Activated CD4-positive, alpha-beta T cell treated with anti-CD3 and anti-CD28 coated beads, Interleukin-2, amount 10 ng/mL, durations not matched to agents 24 days and 14 days (primary cell): ENCODE data around the gene SLC5A3. TPM values are rescaled to one million over a fixed set of nuclear protein-coding genes. Genes with fewer than 3 reads are reported as not detected.

Experiments
- DNase-seq: peaks from one replicate; pipeline ENCODE4 v3.0.0; 2022
- H3K27ac Mint-ChIP-seq: one replicate; pipeline ENCODE4 v1.8.0; 2022; ENCODE audit warnings: mild to moderate bottlenecking, mixed read lengths
- H3K27me3 Mint-ChIP-seq: one replicate; pipeline ENCODE4 v1.8.0; 2022; ENCODE audit warnings: mixed read lengths
- H3K36me3 Mint-ChIP-seq: one replicate; pipeline ENCODE4 v1.8.0; 2022; ENCODE audit warnings: low read depth, mild to moderate bottlenecking, mixed read lengths
- H3K4me1 Mint-ChIP-seq: one replicate; pipeline ENCODE4 v1.8.0; 2021; ENCODE audit warnings: mixed read lengths
- H3K4me3 Mint-ChIP-seq: one replicate; pipeline ENCODE4 v1.8.0; 2022; ENCODE audit warnings: mild to moderate bottlenecking, moderate library complexity, mixed read lengths
- H3K9me3 Mint-ChIP-seq: one replicate; pipeline ENCODE4 v1.8.0; 2021; ENCODE audit warnings: mixed read lengths
- intact Hi-C: fragments of 100-400 bp; cut with micrococcal nuclease; formaldehyde crosslinking; loops from one replicate; pipeline ENCODE4 v1.15.1; 2023
- total RNA-seq: library from RNA; stranded (reverse); gene quantifications from 2 replicates; pipeline ENCODE4 v1.2.3, GENCODE V29; 2022

The SLC5A3 gene
- total RNA-seq = 52.8 and 55.4 TPM in 2 replicates

GRCh38 chr21:34073032-34073748 is at the start of gene SLC5A3, which contains the start of gene MRPS6:
TSS of gene SLC5A3 (plus strand) at chr21:34073578. CDS start at chr21:34095199, 21,621 bp downstream.
TSS of gene MRPS6 (plus strand) at chr21:34073578. CDS start at chr21:34073701, 123 bp downstream.
- DNase-seq = peak; percentile 92
- intact Hi-C loops = no loop called here
- Mint-ChIP-seq H3K9me3 (no peaks in the 10 kb centered on the region), H3K27ac (peak within 1 kb of the TSS; percentile 93), H3K4me1 (peaks cover 39% of the 10 kb centered on the region), H3K36me3 (peaks cover 39% of the 10 kb centered on the region), H3K27me3 (no peaks in the 10 kb centered on the region), H3K4me3 (peak within 1 kb of the TSS; percentile 96)

GRCh38 chr21:34023691-34024373 is 49.5 kb upstream of the SLC5A3 start:
- no peaks in the 10 kb centered on the region for H3K27me3 Mint-ChIP-seq
- no peak overlapping the region for H3K4me3 Mint-ChIP-seq
- H3K27ac Mint-ChIP-seq = no peak overlapping the region
- H3K9me3 Mint-ChIP-seq = peaks cover 6% of the 10 kb centered on the region
- no peaks in the 10 kb centered on the region for H3K36me3 Mint-ChIP-seq
- peaks cover 16% of the 10 kb centered on the region for H3K4me1 Mint-ChIP-seq
- no peak for DNase-seq
- intact Hi-C loops = loop anchor here (2.0 to 5.0 kb wide), 3 partner anchors 15 to 107 kb away; partner anchors contain the start of gene ATP5PO

- H3K27me3 Mint-ChIP-seq = no peaks in the 10 kb centered on the region
- no peak overlapping the region for H3K27ac Mint-ChIP-seq
- no peak for DNase-seq
- H3K9me3 Mint-ChIP-seq = peaks cover 6% of the 10 kb centered on the region
- H3K4me3 Mint-ChIP-seq = no peak overlapping the region
- intact Hi-C loops = loop anchor here (5.0 kb wide), 2 partner anchors 103 to 107 kb away; partner anchors contain the start of gene ATP5PO
- peaks cover 12% of the 10 kb centered on the region for H3K4me1 Mint-ChIP-seq
- H3K36me3 Mint-ChIP-seq = no peaks in the 10 kb centered on the region
Measured at GRCh38 chr21:34024374-34024693, 49.0 kb upstream of the SLC5A3 start.

- Mint-ChIP-seq H3K27ac (no peak overlapping the region), H3K9me3 (peaks cover 12% of the 10 kb centered on the region), H3K4me1 (peaks cover 21% of the 10 kb centered on the region), H3K27me3 (no peaks in the 10 kb centered on the region), H3K4me3 (no peak overlapping the region), H3K36me3 (peaks cover under 1% of the 10 kb centered on the region)
- intact Hi-C loops = no loop called here
- DNase-seq = no peak
Measured at GRCh38 chr21:34027721-34028461, 45.5 kb upstream of the SLC5A3 start.

GRCh38 chr21:34029743-34030528 is 43.4 kb upstream of the SLC5A3 start:
- intact Hi-C loops = loop anchor here (1.0 to 5.0 kb wide), 2 partner anchors 47 to 82 kb away; no protein-coding TSS in a partner anchor

GRCh38 chr21:34031835-34032370 is 41.5 kb upstream of the SLC5A3 start:
- peak overlapping the region; percentile 13 for H3K4me3 Mint-ChIP-seq
- H3K27ac Mint-ChIP-seq = peak overlapping the region; percentile 46
- no peaks in the 10 kb centered on the region for H3K27me3 Mint-ChIP-seq
- peaks cover 23% of the 10 kb centered on the region for H3K4me1 Mint-ChIP-seq
- intact Hi-C loops = loop anchor here (5.0 kb wide), 1 partner anchor 45 kb away; no protein-coding TSS in a partner anchor
- H3K36me3 Mint-ChIP-seq = peaks cover 5% of the 10 kb centered on the region
- peak; percentile 63 for DNase-seq
- peaks cover 15% of the 10 kb centered on the region for H3K9me3 Mint-ChIP-seq

More at GRCh38 chr21:34029743-34030528, 43.4 kb upstream of the SLC5A3 start:
- Mint-ChIP-seq H3K27ac (peak overlapping the region; percentile 54), H3K9me3 (peaks cover 12% of the 10 kb centered on the region), H3K4me1 (peaks cover 23% of the 10 kb centered on the region), H3K4me3 (peak overlapping the region; percentile 3), H3K27me3 (no peaks in the 10 kb centered on the region), H3K36me3 (peaks cover 2% of the 10 kb centered on the region)
- peak; percentile 82 for DNase-seq

GRCh38 chr21:34034369-34035014 is 38.9 kb upstream of the SLC5A3 start:
- peaks cover 23% of the 10 kb centered on the region for H3K4me1 Mint-ChIP-seq
- peaks cover 5% of the 10 kb centered on the region for H3K36me3 Mint-ChIP-seq
- H3K9me3 Mint-ChIP-seq = peaks cover 12% of the 10 kb centered on the region

GRCh38 chr21:34035619-34036354 is 37.6 kb upstream of the SLC5A3 start:
- H3K27me3 Mint-ChIP-seq = no peaks in the 10 kb centered on the region
- H3K4me1 Mint-ChIP-seq = peaks cover 18% of the 10 kb centered on the region
- intact Hi-C loops = no loop called here
- H3K36me3 Mint-ChIP-seq = peaks cover 5% of the 10 kb centered on the region
- no peak overlapping the region for H3K4me3 Mint-ChIP-seq
- no peak for DNase-seq
- no peak overlapping the region for H3K27ac Mint-ChIP-seq
- H3K9me3 Mint-ChIP-seq = peaks cover 8% of the 10 kb centered on the region

More at GRCh38 chr21:34034369-34035014, 38.9 kb upstream of the SLC5A3 start:
- intact Hi-C loops = loop anchor here (5.0 kb wide), 1 partner anchor 43 kb away; no protein-coding TSS in a partner anchor
- Mint-ChIP-seq H3K27ac (no peak overlapping the region), H3K4me3 (no peak overlapping the region), H3K27me3 (no peaks in the 10 kb centered on the region)
- no peak for DNase-seq

GRCh38 chr21:34037009-34037795 is 36.2 kb upstream of the SLC5A3 start:
- Mint-ChIP-seq H3K4me3 (no peak overlapping the region), H3K27ac (no peak overlapping the region), H3K9me3 (peaks cover 9% of the 10 kb centered on the region), H3K36me3 (peaks cover 5% of the 10 kb centered on the region), H3K4me1 (peaks cover 8% of the 10 kb centered on the region), H3K27me3 (no peaks in the 10 kb centered on the region)
- no peak for DNase-seq
- intact Hi-C loops = no loop called here

- no peaks in the 10 kb centered on the region for H3K27me3 Mint-ChIP-seq
- H3K4me1 Mint-ChIP-seq = peaks cover 4% of the 10 kb centered on the region
- H3K9me3 Mint-ChIP-seq = peaks cover 15% of the 10 kb centered on the region
- no peak overlapping the region for H3K27ac Mint-ChIP-seq
- DNase-seq = no peak
- intact Hi-C loops = no loop called here
- H3K4me3 Mint-ChIP-seq = no peak overlapping the region
- peaks cover 2% of the 10 kb centered on the region for H3K36me3 Mint-ChIP-seq
Measured at GRCh38 chr21:34039678-34040382, 33.5 kb upstream of the SLC5A3 start.

- no peak for DNase-seq
- no peaks in the 10 kb centered on the region for H3K27me3 Mint-ChIP-seq
- H3K4me1 Mint-ChIP-seq = peaks cover 8% of the 10 kb centered on the region
- intact Hi-C loops = no loop called here
- peaks cover 12% of the 10 kb centered on the region for H3K9me3 Mint-ChIP-seq
- no peaks in the 10 kb centered on the region for H3K36me3 Mint-ChIP-seq
- H3K27ac Mint-ChIP-seq = no peak overlapping the region
- no peak overlapping the region for H3K4me3 Mint-ChIP-seq
Measured at GRCh38 chr21:34042735-34043134, 30.6 kb upstream of the SLC5A3 start.
